HepG2 (cell line): Measurements from ENCODE around the gene CCDC183. TPM values are rescaled to one million over a fixed set of nuclear protein-coding genes. Genes with fewer than 3 reads are reported as not detected.
A peak's percentile ranks its signal among the peaks of the same experiment; 100 is the strongest.

Experiments
- ATAC-seq: fragments of 200-7000 bp; cut with Tn5 transposase; 3 replicates; pipeline ENCODE4 v1.9.1; 2020; ENCODE audit warnings: mild to moderate bottlenecking, moderate library complexity
- BruUV-seq: library from RNA; stranded (reverse); fragments of 400-500 nt; replicated peaks from 2 replicates; lab custom pipeline; 2021; lab: Mats Ljungman, UMichigan
- CTCF ChIA-PET: fragments of 300-600 bp; formaldehyde crosslinking; extraction: SDS; loops from one replicate; lab custom pipeline; 2021; ENCODE audit warnings: low total read pairs, inconsistent platforms, low intra/inter-chr PET ratio; lab: Yijun Ruan, JAX
- POLR2A ChIA-PET: fragments of 350-600 bp; sonication (Branson Sonifier 250); formaldehyde crosslinking; loops from one replicate; lab custom pipeline; 2020; ENCODE audit warnings: antibody characterized with exemption, inconsistent platforms; lab: Yijun Ruan, JAX
- DNase-seq: peaks from one replicate; pipeline ENCODE4 v3.0.0-alpha.2; 2015; ENCODE audit warnings: low spot score
- FAIRE-seq: peaks from 3 replicates; lab custom pipeline; 2011; peaks lifted over from hg19 to GRCh38; lab: Jason Lieb, UNC
- H2AFZ ChIP-seq: one replicate; pipeline ENCODE4 v1.6.1; 2011; ENCODE audit warnings: low read length, inconsistent platforms
- H3K27ac ChIP-seq: fragments of 300-600 bp; 3 replicates; pipeline ENCODE4 v1.8.0; 2011; ENCODE audit warnings: mixed run types, mild to moderate bottlenecking, mixed read lengths, low read length, inconsistent platforms; ENCODE audit not compliant: insufficient read depth; ENCODE audit errors: extremely low read length
- H3K27me3 ChIP-seq, 2 experiments: fragments of 200-600 bp in 1 of 2; 2 replicates in 1 of 2; 3 replicates in 1 of 2; pipeline versions ENCODE4 v1.6.0 to v1.8.0; 2011; ENCODE audit warnings: low read length in 2 of 2, mild to moderate bottlenecking in 2 of 2, moderate library complexity in 2 of 2, inconsistent platforms in 1 of 2; ENCODE audit not compliant: insufficient read depth in 2 of 2, control insufficient read depth in 1 of 2
- H3K36me3 ChIP-seq, 2 experiments: fragments of 200-600 bp in 1 of 2; replicated peaks in 1 of 2; 2 replicates in 1 of 2; 3 replicates in 1 of 2; pipeline versions ENCODE4 v1.5.1 to v1.8.0; 2011; ENCODE audit warnings: low read length in 2 of 2, inconsistent platforms in 1 of 2; ENCODE audit not compliant: insufficient read depth in 2 of 2, control insufficient read depth in 1 of 2
- H3K4me1 ChIP-seq: 2 replicates; pipeline ENCODE4 v1.5.1; 2012; ENCODE audit warnings: low read length, inconsistent platforms; ENCODE audit not compliant: insufficient read depth
- H3K4me2 ChIP-seq: 2 replicates; pipeline ENCODE4 v1.6.0; 2011; ENCODE audit warnings: low read depth, low read length, inconsistent platforms
- H3K4me3 ChIP-seq, 3 experiments: fragments of 200-600 bp in 1 of 3; sonication (generic), shearing (Covaris generic) in 1 of 3; replicated peaks in 1 of 3; 2 replicates each; pipeline ENCODE4 v1.5.1; 2011 to 2016; ENCODE audit warnings: low read length in 3 of 3, inconsistent platforms in 2 of 3, low read depth in 2 of 3, mild to moderate bottlenecking in 2 of 3, control low read depth in 1 of 3, mixed read lengths in 1 of 3; ENCODE audit not compliant: insufficient read depth in 1 of 3
- H3K79me2 ChIP-seq: one replicate; pipeline ENCODE4 v1.6.1; 2011; ENCODE audit warnings: low read length, inconsistent platforms; ENCODE audit not compliant: insufficient read depth
- H3K9ac ChIP-seq: 2 replicates; pipeline ENCODE4 v1.6.0; 2011; ENCODE audit warnings: mild to moderate bottlenecking, low read depth, low read length, inconsistent platforms; ENCODE audit not compliant: insufficient read depth
- H3K9me3 ChIP-seq: 2 replicates; pipeline ENCODE4 v1.5.1; 2012; ENCODE audit warnings: mild to moderate bottlenecking, low read length
- H4K20me1 ChIP-seq: 2 replicates; pipeline ENCODE4 v1.6.0; 2011; ENCODE audit warnings: inconsistent platforms, mild to moderate bottlenecking, low read length, moderate library complexity; ENCODE audit not compliant: insufficient read depth
- CBX5 ChIP-seq: sonication (generic); formaldehyde crosslinking; IDR thresholded peaks from 2 replicates; pipeline ENCODE4 v1.4.0; 2020; ENCODE audit warnings: missing genetic modification reagents, borderline replicate concordance
- MED1 ChIP-seq: sonication (generic); formaldehyde crosslinking; IDR thresholded peaks from 2 replicates; pipeline ENCODE4 v1.4.0; 2020; ENCODE audit warnings: missing genetic modification reagents
- PHF8 ChIP-seq: sonication (generic); formaldehyde crosslinking; IDR thresholded peaks from 2 replicates; pipeline ENCODE4 v1.5.0; 2020; ENCODE audit warnings: missing genetic modification reagents
- POLR2AphosphoS5 ChIP-seq: IDR thresholded peaks from 2 replicates; pipeline ENCODE4 v1.6.1; 2012; ENCODE audit warnings: low read depth, low read length
- RBM22 ChIP-seq: fragments of 200-400 bp; formaldehyde crosslinking; optimal IDR thresholded peaks from 2 replicates; pipeline ENCODE3; 2017; ENCODE audit warnings: mild to moderate bottlenecking, low read length, moderate library complexity
- SMAD9 ChIP-seq: sonication (generic); formaldehyde crosslinking; IDR thresholded peaks from 2 replicates; pipeline ENCODE4 v1.5.1; 2020; ENCODE audit warnings: mild to moderate bottlenecking, missing genetic modification reagents
- SP1 ChIP-seq, 2 experiments: fragments of 450-650 bp in 1 of 2; sonication (generic) in 1 of 2; formaldehyde crosslinking in 1 of 2; IDR thresholded peaks; 2 replicates each; pipeline versions ENCODE4 v1.4.0 to v1.6.1; 2016 to 2020; ENCODE audit warnings: missing genetic modification reagents in 1 of 2
- ZNF337 ChIP-seq: sonication (generic); formaldehyde crosslinking; IDR thresholded peaks from 2 replicates; pipeline ENCODE4 v1.5.1; 2020; ENCODE audit warnings: missing genetic modification reagents, low read depth, mild to moderate bottlenecking, borderline replicate concordance
- ZNF768 ChIP-seq: sonication (generic); formaldehyde crosslinking; IDR thresholded peaks from 2 replicates; pipeline ENCODE4 v1.4.0; 2020; ENCODE audit warnings: missing genetic modification reagents
- WGBS: methylation state at CpG from one replicate; pipeline ENCODE4 v1.1.6; 2017; ENCODE audit warnings: low lambda C conversion rate; 5-methylcytosine and 5-hydroxymethylcytosine counted together
- in situ Hi-C: cut with HindIII; loops from 2 replicates; pipeline ENCODE4 v1.10.0; 2017; ENCODE audit warnings: low pct_unique_long_range_greater_than_20kb; ENCODE audit not compliant: extremely low pct_ligation_motif_present
- intact Hi-C: fragments of 100-400 bp; cut with micrococcal nuclease; formaldehyde crosslinking; loops from one replicate; pipeline ENCODE4 v1.10.0; 2022; ENCODE audit not compliant: unreplicated experiment
- polyA plus RNA-seq, 8 experiments: library from polyadenylated mRNA; depleted of rRNA in 3 of 8; stranded (reverse) in 7 of 8; unstranded in 1 of 8; fragments of >200 nt; fragmentation: Illumina TruSeq in 4 of 8; extraction: Trizol in 4 of 8; gene quantifications; 2 replicates each; pipeline versions ENCODE4 v1.2.1 to v1.2.3, GENCODE V29; 2011 to 2016; ENCODE audit warnings: low read depth in 4 of 8, missing spikeins in 1 of 8, mixed read lengths in 1 of 8; ENCODE audit not compliant: insufficient read depth in 1 of 8
- total RNA-seq, 5 experiments: library from RNA; depleted of rRNA; stranded (reverse); fragments of >200 nt; fragmentation: Illumina TruSeq; extraction: Trizol; gene quantifications; 2 replicates each; pipeline ENCODE4 v1.2.3, GENCODE V29; 2016; ENCODE audit warnings: low read depth in 1 of 5
- TF ChIP-seq, protein P1 (sequence below): sonication (generic); formaldehyde crosslinking; IDR thresholded peaks from 2 replicates; pipeline ENCODE4 v1.8.0; 2023; ENCODE audit warnings: mild to moderate bottlenecking, missing genetic modification reagents
- TF ChIP-seq, protein P2 (sequence below): sonication (generic); formaldehyde crosslinking; IDR thresholded peaks from 2 replicates; pipeline ENCODE4 v1.4.0; 2020; ENCODE audit warnings: missing genetic modification reagents

CCDC183 gene
- total and polyA plus RNA-seq, 2 of the 13 experiments (the other 11 are each of a cell fraction or from before 2014, with no cell fraction given) = 5.0 to 66.4 TPM

DNA sequence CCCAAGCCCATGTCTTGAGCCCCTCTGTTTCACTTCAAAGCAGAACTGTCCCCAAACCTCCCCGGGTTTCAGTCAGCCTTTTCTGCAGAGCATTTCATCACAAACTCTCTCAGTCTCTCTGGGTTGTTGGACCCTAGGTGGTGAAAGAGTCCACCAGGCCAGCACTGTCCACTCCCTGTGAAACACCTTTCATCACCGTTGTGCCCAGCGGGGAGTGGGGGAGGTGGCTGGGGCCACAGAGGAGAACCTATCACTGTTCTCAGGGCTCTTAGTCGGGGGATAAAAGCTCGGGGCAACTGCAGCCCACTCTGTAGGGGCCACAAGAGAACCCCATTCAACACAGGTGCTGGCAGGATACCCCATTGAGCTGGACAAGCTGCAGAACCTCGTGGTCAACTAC lies 6.2 kb downstream of the CCDC183 start:
- H3K4me2 ChIP-seq = peak overlapping the region; percentile 71
- no peaks in the 10 kb centered on the region for H3K9me3 ChIP-seq
- no peak for ATAC-seq
- POLR2A ChIA-PET = no interaction called here
- in situ Hi-C loops (no loop called here), intact Hi-C loops (no loop called here)
- H3K4me1 ChIP-seq = peaks cover 69% of the 10 kb centered on the region
- TF ChIP-seq PHF8 (CRISPR knock-in tag) (no peak), ZNF337 (CRISPR knock-in tag) (no peak), SMAD9 (CRISPR knock-in tag) (no peak), RBM22 (peak; percentile 46), CBX5 (CRISPR knock-in tag) (no peak), POLR2AphosphoS5 (peak; percentile 51), SP1 (IDR thresholded peaks at IDR 0.05) (no peak), SP1 (CRISPR knock-in tag; IDR thresholded peaks at IDR 0.05) (no peak), ZNF768 (0 out of 2 replicates have a peak, but pooled peaks have one; percentile 16), MED1 (0 out of 2 replicates have a peak, but pooled peaks have one; percentile 7)
- TF ChIP-seq, protein P1, sequence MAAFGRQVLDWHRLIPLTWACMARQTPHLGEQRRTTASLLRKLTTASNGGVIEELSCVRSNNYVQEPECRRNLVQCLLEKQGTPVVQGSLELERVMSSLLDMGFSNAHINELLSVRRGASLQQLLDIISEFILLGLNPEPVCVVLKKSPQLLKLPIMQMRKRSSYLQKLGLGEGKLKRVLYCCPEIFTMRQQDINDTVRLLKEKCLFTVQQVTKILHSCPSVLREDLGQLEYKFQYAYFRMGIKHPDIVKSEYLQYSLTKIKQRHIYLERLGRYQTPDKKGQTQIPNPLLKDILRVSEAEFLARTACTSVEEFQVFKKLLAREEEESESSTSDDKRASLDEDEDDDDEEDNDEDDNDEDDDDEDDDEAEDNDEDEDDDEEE (CRISPR knock-in tag) = no peak
- TF ChIP-seq, protein P2, sequence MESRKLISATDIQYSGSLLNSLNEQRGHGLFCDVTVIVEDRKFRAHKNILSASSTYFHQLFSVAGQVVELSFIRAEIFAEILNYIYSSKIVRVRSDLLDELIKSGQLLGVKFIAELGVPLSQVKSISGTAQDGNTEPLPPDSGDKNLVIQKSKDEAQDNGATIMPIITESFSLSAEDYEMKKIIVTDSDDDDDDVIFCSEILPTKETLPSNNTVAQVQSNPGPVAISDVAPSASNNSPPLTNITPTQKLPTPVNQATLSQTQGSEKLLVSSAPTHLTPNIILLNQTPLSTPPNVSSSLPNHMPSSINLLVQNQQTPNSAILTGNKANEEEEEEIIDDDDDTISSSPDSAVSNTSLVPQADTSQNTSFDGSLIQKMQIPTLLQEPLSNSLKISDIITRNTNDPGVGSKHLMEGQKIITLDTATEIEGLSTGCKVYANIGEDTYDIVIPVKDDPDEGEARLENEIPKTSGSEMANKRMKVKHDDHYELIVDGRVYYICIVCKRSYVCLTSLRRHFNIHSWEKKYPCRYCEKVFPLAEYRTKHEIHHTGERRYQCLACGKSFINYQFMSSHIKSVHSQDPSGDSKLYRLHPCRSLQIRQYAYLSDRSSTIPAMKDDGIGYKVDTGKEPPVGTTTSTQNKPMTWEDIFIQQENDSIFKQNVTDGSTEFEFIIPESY (CRISPR knock-in tag) = 0 out of 2 replicates have a peak, but pooled peaks have one; percentile 13
- peak overlapping the region; percentile 45 for H3K27ac ChIP-seq
- H4K20me1 ChIP-seq = no peaks in the 10 kb centered on the region; the same call in none of the 2 replicates
- no peaks in the 10 kb centered on the region for H3K27me3 ChIP-seq
- no peak for DNase-seq
- peaks cover 0 to 2% of the 10 kb centered on the region in 2 experiments; a peak in 3 of 5 replicates for H3K36me3 ChIP-seq
- peak overlapping the region in 1 of 3 experiments; percentile 31; a peak in 2 of 6 replicates for H3K4me3 ChIP-seq
- no TSS peak for BruUV-seq
- WGBS = 60% methylated on average over 3 of the region's 6 CpGs
- H3K79me2 ChIP-seq = peaks cover 44% of the 10 kb centered on the region
- FAIRE-seq = no peak
- CTCF ChIA-PET = no interaction called here
- H2AFZ ChIP-seq = no peak overlapping the region
- 0 out of 2 replicates have a peak overlapping the region, but pooled peaks have one; percentile 23 for H3K9ac ChIP-seq
